Endothelial cell of umbilical vein (primary cell): ENCODE measurements around the gene CRYGN. TPM values are rescaled to one million over a fixed set of nuclear protein-coding genes. Genes with fewer than 3 reads are reported as not detected.

Experiments
- BruUV-seq: library from RNA; stranded (reverse); fragments of 400-500 nt; replicated peaks from 2 replicates; lab custom pipeline; 2021; lab: Mats Ljungman, UMichigan
- CTCF ChIA-PET: fragments of 300-600, 350-600 bp; sonication (Branson Sonifier 250); formaldehyde crosslinking; loops from one replicate; lab custom pipeline; 2021; ENCODE audit warnings: antibody characterized with exemption, inconsistent platforms; lab: Charles Lee
- POLR2A ChIA-PET: fragments of 300-600, 350-600 bp; sonication (Branson Sonifier 250); formaldehyde crosslinking; loops from one replicate; lab custom pipeline; 2021; ENCODE audit warnings: antibody characterized with exemption, inconsistent platforms; lab: Charles Lee
- DNase-seq: peaks from one replicate; pipeline ENCODE4 v3.0.0-alpha.2; 2011; ENCODE audit warnings: low read depth, low spot score
- FAIRE-seq: peaks from 2 replicates; lab custom pipeline; 2011; peaks lifted over from hg19 to GRCh38; lab: Jason Lieb, UNC
- H2AFZ ChIP-seq: 2 replicates; pipeline ENCODE4 v1.6.0; 2012; ENCODE audit warnings: low read depth, low read length, control low read depth, inconsistent platforms
- H3K27ac ChIP-seq: 2 replicates; pipeline ENCODE4 v1.5.1; 2011; ENCODE audit warnings: low read depth, mild to moderate bottlenecking, control low read depth, low read length, moderate library complexity; ENCODE audit not compliant: insufficient read depth
- H3K27me3 ChIP-seq, 2 experiments: 2 replicates each; pipeline versions ENCODE4 v1.6.0 to v1.6.1; 2011; ENCODE audit warnings: low read length in 2 of 2, mixed read lengths in 1 of 2; ENCODE audit not compliant: control insufficient read depth in 2 of 2, insufficient read depth in 2 of 2
- H3K36me3 ChIP-seq, 2 experiments: 2 replicates in 1 of 2; 3 replicates in 1 of 2; pipeline ENCODE4 v1.5.1; 2011; ENCODE audit warnings: low read length in 2 of 2, mild to moderate bottlenecking in 1 of 2, moderate library complexity in 1 of 2; ENCODE audit not compliant: control insufficient read depth in 2 of 2, insufficient read depth in 2 of 2; ENCODE audit errors: extremely low read depth in 1 of 2
- H3K4me1 ChIP-seq: 3 replicates; pipeline ENCODE4 v1.5.1; 2011; ENCODE audit warnings: mild to moderate bottlenecking, low read length; ENCODE audit not compliant: control insufficient read depth, insufficient read depth; ENCODE audit errors: extremely low read depth
- H3K4me2 ChIP-seq: 2 replicates; pipeline ENCODE4 v1.6.1; 2011; ENCODE audit warnings: low read length, control low read depth, mixed read lengths; ENCODE audit not compliant: insufficient read depth
- H3K4me3 ChIP-seq, 3 experiments: fragments of 200-600 bp in 1 of 3; sonication (generic), shearing (Covaris generic) in 1 of 3; replicated peaks in 1 of 3; 2 replicates each; pipeline ENCODE4 v1.5.1; 2011 to 2016; ENCODE audit warnings: control low read depth in 3 of 3, low read length in 3 of 3, mild to moderate bottlenecking in 2 of 3, inconsistent platforms in 1 of 3, low read depth in 1 of 3, moderate library complexity in 1 of 3; ENCODE audit not compliant: insufficient read depth in 1 of 3
- H3K79me2 ChIP-seq: 2 replicates; pipeline ENCODE4 v1.6.0; 2012; ENCODE audit warnings: low read length, inconsistent platforms; ENCODE audit not compliant: control insufficient read depth, insufficient read depth
- H3K9ac ChIP-seq: replicated peaks from 2 replicates; pipeline ENCODE3; 2011; ENCODE audit warnings: low read length, control low read depth; ENCODE audit not compliant: insufficient read depth; ENCODE audit errors: extremely low read depth
- H3K9me1 ChIP-seq: replicated peaks from 3 replicates; pipeline ENCODE4 v1.6.0; 2011; ENCODE audit warnings: mild to moderate bottlenecking, low read length; ENCODE audit not compliant: control insufficient read depth, insufficient read depth; ENCODE audit errors: extremely low read depth
- H3K9me3 ChIP-seq: replicated peaks from 2 replicates; pipeline ENCODE4 v1.5.1; 2012; ENCODE audit warnings: low read length, inconsistent platforms; ENCODE audit not compliant: control insufficient read depth, insufficient read depth
- H4K20me1 ChIP-seq: replicated peaks from 2 replicates; pipeline ENCODE3; 2011; ENCODE audit warnings: mild to moderate bottlenecking, low read length; ENCODE audit not compliant: control insufficient read depth, insufficient read depth; ENCODE audit errors: extremely low read depth
- EZH2 ChIP-seq: IDR thresholded peaks from 2 replicates; pipeline ENCODE4 v1.6.1; 2012; ENCODE audit warnings: borderline replicate concordance, low read depth, mild to moderate bottlenecking, moderate library complexity, low read length, inconsistent platforms; ENCODE audit not compliant: severe bottlenecking
- FOS ChIP-seq: IDR thresholded peaks from 2 replicates; pipeline ENCODE4 v1.6.1; 2011; ENCODE audit warnings: mild to moderate bottlenecking, low read length, moderate library complexity, borderline replicate concordance; ENCODE audit not compliant: insufficient read depth
- GATA2 ChIP-seq: IDR thresholded peaks from 2 replicates; pipeline ENCODE4 v1.7.0; 2011; ENCODE audit warnings: low read depth, mild to moderate bottlenecking, moderate library complexity, mixed read lengths, low read length; ENCODE audit not compliant: insufficient read length, insufficient read depth
- JUN ChIP-seq: IDR thresholded peaks from 2 replicates; pipeline ENCODE4 v1.6.1; 2011; ENCODE audit warnings: borderline replicate concordance, low read depth; ENCODE audit not compliant: insufficient read length, insufficient read depth
- MYC ChIP-seq: IDR thresholded peaks from one replicate; pipeline ENCODE4 v1.6.1; 2011; ENCODE audit warnings: mild to moderate bottlenecking, low read depth, low read length
- POLR2A ChIP-seq: IDR thresholded peaks from 2 replicates; pipeline ENCODE4 v1.6.1; 2012; ENCODE audit warnings: low read depth, mild to moderate bottlenecking, control low read depth, low read length
- POLR2AphosphoS5 ChIP-seq: IDR thresholded peaks from 2 replicates; pipeline ENCODE4 v1.6.1; 2012; ENCODE audit warnings: low read depth, mild to moderate bottlenecking, control low read depth, low read length, moderate library complexity; ENCODE audit not compliant: insufficient read depth
- dilution Hi-C: fragments of 300-500 bp; cut with MboI; formaldehyde crosslinking; loops from one replicate; pipeline ENCODE4 v1.15.0; 2019; ENCODE audit warnings: low sequenced_read_pairs; ENCODE audit not compliant: extremely low pct_ligation_motif_present
- intact Hi-C: fragments of 100-400 bp; cut with micrococcal nuclease; formaldehyde crosslinking; loops from one replicate; pipeline ENCODE4 v1.10.0; 2022
- polyA plus RNA-seq, 4 experiments: library from polyadenylated mRNA; depleted of rRNA in 3 of 4; stranded (reverse) in 3 of 4; unstranded in 1 of 4; fragments of >200 nt; gene quantifications; 2 replicates each; pipeline versions ENCODE4 v1.2.1 to v1.2.3, GENCODE V29; 2011 to 2012; ENCODE audit warnings: missing spikeins in 1 of 4
- total RNA-seq: library from RNA; stranded (reverse); gene quantifications from 2 replicates; pipeline ENCODE4 v1.2.3, GENCODE V29; 2021
- TF ChIP-seq, protein P1 (sequence below): IDR thresholded peaks from 2 replicates; pipeline ENCODE4 v1.6.1; 2011; ENCODE audit not compliant: insufficient read depth, insufficient read length
- TF ChIP-seq, protein P2 (sequence below), 2 donors: IDR thresholded peaks; 1 replicate in 1 of 2; 2 replicates in 1 of 2; pipeline ENCODE4 v1.5.1; 2011; ENCODE audit warnings: low read length in 2 of 2, mild to moderate bottlenecking in 2 of 2, moderate library complexity in 2 of 2, control low read depth in 1 of 2, inconsistent platforms in 1 of 2, low read depth in 1 of 2; ENCODE audit not compliant: insufficient read depth in 1 of 2; ENCODE audit errors: extremely low read depth in 1 of 2

The CRYGN gene
- total and polyA plus RNA-seq, 2 donors (not counting 3 experiments of a cell fraction or from before 2014, with no cell fraction given): not detected

DNA sequence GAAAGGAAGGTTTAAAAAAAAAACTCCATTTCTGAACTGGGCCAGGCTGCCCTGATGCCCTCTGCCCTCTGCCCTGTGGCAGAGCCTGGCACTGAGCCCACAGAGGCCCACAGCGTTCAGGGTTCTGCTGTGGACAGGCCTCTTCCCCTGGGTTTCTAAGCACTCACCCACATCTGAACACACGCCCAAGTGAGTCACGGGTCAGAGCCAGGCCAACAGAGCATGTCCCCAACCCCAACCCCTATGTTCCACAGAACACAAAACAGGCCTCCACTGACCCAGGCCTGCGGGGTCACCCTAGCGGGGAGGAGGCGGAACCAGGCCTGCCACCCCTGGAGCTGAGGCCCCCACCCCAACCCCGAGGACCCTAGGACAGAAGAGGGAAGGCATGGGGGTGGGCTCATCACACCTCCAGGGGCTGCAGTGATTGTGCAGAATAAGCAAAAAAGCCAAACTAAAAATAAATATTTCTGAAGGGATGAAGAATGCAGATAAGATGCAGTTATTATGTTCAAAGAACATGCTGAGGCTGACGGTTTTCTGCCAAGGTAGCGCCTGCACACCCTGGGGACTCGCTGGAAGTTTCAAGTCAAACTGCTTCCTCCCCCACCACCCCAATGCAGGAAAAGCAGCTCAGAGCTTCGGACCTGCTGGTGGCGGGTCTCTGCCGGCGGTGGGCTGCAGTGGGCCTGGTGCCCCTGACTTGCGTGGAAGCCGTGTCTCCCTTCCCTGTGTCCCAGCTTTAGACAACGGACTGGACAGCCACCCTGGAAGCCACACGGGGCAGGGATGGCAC is 35.5 kb downstream of the CRYGN start:
- ChIA-PET CTCF (interaction anchor here (1.4 kb wide), 1 partner anchor 45 kb away, joined by 4 read pairs; no protein-coding TSS in a partner anchor), POLR2A (no interaction called here)
- dilution Hi-C loops (no loop called here), intact Hi-C loops (no loop called here)
- H3K4me1 ChIP-seq: no peaks in the 10 kb centered on the region
- DNase-seq (no peak), FAIRE-seq (no peak)
- no peaks in the 10 kb centered on the region for H3K9me3 ChIP-seq
- no peak overlapping the region for H3K4me2 ChIP-seq
- no peak overlapping the region for H3K9ac ChIP-seq
- no peak overlapping the region for H3K27ac ChIP-seq
- no peaks in the 10 kb centered on the region for H3K9me1 ChIP-seq
- no peaks in the 10 kb centered on the region for H3K36me3 ChIP-seq
- H2AFZ ChIP-seq: no peak overlapping the region
- H3K4me3 ChIP-seq: no peak overlapping the region
- TF ChIP-seq GATA2: no peak
- no peak for TF ChIP-seq EZH2
- no peak for TF ChIP-seq POLR2A
- TF ChIP-seq, protein P1, sequence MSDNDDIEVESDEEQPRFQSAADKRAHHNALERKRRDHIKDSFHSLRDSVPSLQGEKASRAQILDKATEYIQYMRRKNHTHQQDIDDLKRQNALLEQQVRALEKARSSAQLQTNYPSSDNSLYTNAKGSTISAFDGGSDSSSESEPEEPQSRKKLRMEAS: no peak
- TF ChIP-seq, protein P2, sequence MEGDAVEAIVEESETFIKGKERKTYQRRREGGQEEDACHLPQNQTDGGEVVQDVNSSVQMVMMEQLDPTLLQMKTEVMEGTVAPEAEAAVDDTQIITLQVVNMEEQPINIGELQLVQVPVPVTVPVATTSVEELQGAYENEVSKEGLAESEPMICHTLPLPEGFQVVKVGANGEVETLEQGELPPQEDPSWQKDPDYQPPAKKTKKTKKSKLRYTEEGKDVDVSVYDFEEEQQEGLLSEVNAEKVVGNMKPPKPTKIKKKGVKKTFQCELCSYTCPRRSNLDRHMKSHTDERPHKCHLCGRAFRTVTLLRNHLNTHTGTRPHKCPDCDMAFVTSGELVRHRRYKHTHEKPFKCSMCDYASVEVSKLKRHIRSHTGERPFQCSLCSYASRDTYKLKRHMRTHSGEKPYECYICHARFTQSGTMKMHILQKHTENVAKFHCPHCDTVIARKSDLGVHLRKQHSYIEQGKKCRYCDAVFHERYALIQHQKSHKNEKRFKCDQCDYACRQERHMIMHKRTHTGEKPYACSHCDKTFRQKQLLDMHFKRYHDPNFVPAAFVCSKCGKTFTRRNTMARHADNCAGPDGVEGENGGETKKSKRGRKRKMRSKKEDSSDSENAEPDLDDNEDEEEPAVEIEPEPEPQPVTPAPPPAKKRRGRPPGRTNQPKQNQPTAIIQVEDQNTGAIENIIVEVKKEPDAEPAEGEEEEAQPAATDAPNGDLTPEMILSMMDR (IDR thresholded peaks at IDR 0.05; ENCODE audit: extremely low read depth in 1 of 2, insufficient read depth in 1 of 2, low read depth in 1 of 2, low read length in 2 of 2): no peak
- TF ChIP-seq JUN: no peak
- no peak for TF ChIP-seq FOS
- no peak for TF ChIP-seq POLR2AphosphoS5
- no peak for TF ChIP-seq MYC
- no TSS peak for BruUV-seq
- peaks cover 9 to 10% of the 10 kb centered on the region in 2 experiments for H3K27me3 ChIP-seq
- no peaks in the 10 kb centered on the region for H3K79me2 ChIP-seq
- H4K20me1 ChIP-seq: no peaks in the 10 kb centered on the region
